GM18526 (cell line): ENCODE data around the gene ANKRD52.

Source experiments
- POLR2A ChIP-seq: IDR thresholded peaks from 3 replicates; pipeline ENCODE4 v1.6.1; 2011; ENCODE audit not compliant: insufficient read length; ENCODE audit errors: extremely low read depth

ANKRD52 gene

GRCh38 chr12:56258068-56258819 is at the start of gene ANKRD52:
Gene ANKRD52, minus strand, starts transcription at chr12:56258384. Its CDS starts 115 bp downstream, at chr12:56258269.
- peak; percentile 56 for TF ChIP-seq POLR2A

DNA sequence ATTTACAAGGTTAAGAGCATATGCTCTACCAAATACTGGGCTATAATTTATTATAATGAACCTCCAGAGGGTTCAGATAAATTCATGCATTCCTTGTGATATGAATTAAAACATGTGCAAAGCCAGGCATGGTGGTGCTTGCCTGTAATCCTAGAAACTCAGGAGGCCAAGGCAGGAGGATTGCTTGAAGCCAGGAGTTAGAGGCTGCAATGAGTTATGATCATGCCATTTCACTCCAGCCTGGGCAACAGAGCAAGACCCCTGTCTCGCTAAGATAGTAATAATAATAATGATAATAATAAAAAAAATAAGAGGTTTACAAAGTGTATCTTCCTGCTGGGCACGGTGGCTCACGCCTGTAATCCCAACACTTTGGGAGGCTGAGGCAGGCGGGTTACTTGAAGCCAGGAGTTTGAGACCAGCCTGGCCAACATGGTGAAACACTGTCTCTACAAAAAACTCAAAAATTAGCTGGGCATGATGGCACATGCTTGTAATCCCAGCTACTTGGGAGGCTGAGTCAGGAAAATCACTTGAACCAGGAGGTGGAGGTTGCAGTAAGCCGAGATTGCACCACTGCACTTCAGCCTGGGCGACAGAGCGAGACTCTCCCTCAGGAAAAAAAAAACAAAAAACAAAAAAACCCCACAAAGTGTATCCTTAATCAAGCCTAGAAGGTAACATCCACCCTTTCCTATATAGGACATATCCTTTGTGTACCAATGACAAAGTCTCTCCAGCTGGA is 49.2 kb upstream of the ANKRD52 start:
- no peak for TF ChIP-seq POLR2A

- TF ChIP-seq POLR2A, result no peak
These were observed 46.8 kb upstream of the ANKRD52 start for GRCh38 chr12:56304872-56305590.

DNA sequence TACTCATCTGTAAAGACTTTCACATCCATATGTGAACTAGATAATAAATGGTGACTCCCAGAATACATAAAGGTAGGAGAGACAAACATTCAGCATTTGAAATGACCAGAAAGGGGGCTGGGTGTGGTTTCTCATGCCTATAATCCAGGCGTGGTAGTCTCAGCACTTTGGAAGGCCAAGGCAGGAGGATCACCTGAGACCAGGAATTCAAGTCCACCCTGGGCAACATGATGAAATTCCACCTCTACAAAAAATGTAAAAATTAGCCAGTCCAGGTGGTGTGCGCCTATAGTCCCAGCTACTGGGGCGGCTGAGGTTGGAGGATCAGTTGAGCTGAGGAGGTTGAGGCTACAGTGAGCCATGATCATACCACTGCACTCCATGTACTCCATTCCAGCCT is 46.1 kb upstream of the ANKRD52 start:
- TF ChIP-seq POLR2A, result no peak

DNA sequence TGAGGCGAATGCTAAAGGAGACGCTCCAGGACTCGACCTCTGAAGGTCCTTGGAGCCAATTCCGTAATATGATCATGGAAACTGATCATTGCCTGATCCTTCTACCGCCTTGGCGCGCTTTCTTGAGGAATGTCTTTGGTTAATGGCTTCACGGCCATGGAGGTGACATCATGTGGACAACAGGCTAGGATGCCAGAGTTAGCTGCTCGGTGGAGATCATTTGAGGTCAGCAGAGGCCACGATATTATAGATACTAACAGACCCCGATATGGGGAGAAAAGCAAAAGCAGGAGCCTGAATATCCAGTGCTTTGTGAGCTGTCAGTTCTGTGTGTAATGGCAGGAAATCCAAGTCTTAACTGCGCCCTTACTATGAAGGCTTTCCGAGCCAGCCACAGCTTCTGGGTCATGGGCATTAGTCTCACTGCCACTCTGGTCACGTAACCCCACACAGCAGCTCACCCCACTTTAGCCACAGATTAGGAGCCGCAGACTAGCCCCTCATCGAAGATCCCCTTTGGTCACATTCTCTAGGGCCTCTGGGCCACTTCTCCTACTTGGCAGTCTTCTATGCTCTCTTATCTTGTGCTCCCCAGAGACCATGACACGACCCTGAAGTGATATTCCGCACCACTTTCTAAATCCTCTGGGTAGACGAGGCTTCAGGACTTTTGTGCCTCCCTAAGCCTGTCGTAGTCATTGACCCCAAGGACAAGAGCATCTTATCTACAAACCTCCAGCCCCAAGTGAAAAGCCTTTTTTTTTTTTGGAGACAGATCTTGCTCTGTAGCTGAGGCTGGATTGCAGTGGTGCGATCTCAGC is 42.7 kb upstream of the ANKRD52 start:
- no peak for TF ChIP-seq POLR2A

DNA sequence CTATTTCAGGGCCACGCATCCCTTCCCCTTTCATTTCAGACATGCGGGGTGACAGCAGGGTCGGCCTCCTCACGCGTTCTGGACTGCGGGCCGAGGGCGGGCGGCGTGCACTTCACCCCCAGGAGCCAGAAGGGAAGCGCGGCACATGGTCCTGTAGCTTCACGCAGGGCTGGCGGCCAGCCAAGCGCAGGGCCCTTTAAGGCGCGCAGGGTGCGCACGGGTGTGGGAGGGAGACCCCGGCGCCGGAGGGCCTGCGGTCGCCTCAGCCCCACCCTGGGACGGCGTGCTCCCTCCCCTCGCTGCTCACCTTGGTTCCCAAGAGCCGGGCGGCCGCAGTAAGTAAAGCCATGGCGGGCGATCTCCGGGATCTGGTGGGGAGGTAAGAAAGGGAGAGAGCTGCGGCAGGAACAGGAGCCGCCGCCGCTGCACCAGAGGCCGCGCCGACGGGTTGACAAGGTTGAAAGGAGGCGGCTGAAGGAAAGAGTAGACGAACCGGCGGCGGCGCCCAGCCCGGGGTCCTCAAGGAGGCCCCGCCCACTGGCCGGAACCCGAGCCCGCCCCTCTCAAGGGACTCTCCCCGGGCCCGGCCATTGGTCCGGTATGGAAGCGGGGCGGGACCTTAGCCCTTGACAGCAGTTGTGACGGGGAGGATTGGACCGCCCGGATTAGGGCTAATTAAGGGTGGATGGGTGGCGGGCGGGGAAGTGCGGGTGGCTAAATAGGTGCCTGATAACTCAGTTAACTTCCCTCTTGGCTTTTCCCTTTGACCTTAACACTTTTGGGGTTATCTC is 41.9 kb upstream of the ANKRD52 start, which contains the start of gene CS:
Gene CS, minus strand, starts transcription at position 478 of the 791 bp plus-strand sequence. Its CDS starts 129 bp downstream, at position 349.
- TF ChIP-seq POLR2A, result peak; percentile 64

DNA sequence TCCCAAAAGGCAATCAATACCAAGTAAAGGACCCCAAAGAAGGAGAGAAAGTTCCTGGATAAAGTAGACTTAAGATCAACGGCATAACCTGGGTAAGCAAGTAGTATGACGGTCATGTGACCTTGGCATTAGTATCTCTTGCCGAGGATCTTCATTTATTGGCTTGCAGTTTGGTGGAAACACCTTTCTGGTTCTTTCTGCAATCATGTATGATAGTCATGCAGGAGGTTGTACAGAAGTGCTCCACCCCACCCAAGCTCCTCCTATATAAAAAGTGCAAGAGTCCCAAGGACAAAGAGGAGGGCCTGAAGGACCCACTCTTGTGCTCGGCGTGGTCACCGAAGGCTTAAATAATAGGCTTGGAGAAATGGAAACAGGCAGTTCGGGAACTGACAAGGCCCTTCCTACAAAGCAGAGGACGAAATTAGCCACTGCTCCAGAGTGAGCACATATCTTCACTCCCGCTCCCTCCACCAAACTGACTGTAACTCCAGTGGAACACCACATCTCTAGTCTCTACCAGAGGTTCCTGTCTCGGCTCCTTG is 41.2 kb upstream of the ANKRD52 start:
- TF ChIP-seq POLR2A, result no peak

DNA sequence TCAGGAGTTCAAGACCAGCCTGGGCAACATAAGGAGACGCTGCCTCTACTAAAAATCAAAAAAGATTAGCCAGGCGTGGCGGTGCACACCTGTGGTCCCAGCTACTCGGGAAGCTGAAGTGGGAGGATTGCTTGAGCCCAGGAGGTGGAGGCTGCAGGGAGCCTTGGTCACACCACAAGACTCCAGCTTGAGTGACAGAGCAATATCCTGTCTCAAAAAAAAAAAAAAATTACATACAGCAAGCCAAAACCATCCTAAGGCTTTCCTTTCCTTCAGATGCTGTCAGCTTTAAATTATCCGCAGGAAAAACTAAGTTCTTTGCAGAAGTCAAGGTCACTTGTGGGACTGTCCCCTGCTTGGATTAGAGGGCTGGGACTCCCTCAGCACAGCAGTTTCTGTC is 40.6 kb upstream of the ANKRD52 start:
- TF ChIP-seq POLR2A, result no peak

GRCh38 chr12:56297400-56297799 is 39.2 kb upstream of the ANKRD52 start:
- TF ChIP-seq POLR2A, result no peak

GRCh38 chr12:56296295-56296694 is 38.1 kb upstream of the ANKRD52 start:
- no peak for TF ChIP-seq POLR2A

DNA sequence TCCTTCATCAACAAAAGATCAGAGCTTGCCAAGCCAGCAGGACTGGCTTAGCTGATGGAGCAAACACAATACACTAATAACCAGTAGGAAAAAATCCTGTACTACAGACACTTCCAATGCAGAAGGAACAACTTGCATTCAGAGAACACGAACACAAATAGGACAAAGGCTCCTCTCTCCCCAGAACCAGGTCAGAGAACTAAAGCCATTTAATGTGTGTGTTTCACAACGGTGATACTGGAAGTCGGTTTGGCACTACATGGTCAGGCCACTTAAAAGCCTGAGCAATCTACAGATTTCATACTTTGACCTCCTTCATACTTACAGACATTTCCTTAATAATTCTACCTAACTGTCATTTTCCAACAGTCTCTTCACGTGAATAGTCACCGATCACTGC is 35.6 kb upstream of the ANKRD52 start:
- TF ChIP-seq POLR2A, result no peak

- no peak for TF ChIP-seq POLR2A
These were observed 30.7 kb upstream of the ANKRD52 start for GRCh38 chr12:56288705-56289387.
